Activated naive CD8-positive, alpha-beta T cell treated with anti-CD3 and anti-CD28 coated beads, Interleukin-2, amount 10 ng/mL, durations not matched to agents 7 days and 5 days (primary cell): Measurements from ENCODE around the gene DIABLO. TPM values are rescaled to one million over a fixed set of nuclear protein-coding genes. Genes with fewer than 3 reads are reported as not detected.
"Not testable (repeated sequence)": the region's sequence is repeated elsewhere in the genome, so short reads cannot be mapped to it uniquely, and the experiment has no call there.

Source experiments
- ATAC-seq: fragments of 150-1000 bp; cut with Tn5 transposase; one replicate; pipeline ENCODE4 v1.10.0; 2021; ENCODE audit warnings: low read depth, moderate library complexity
- POLR2A ChIA-PET: fragments of 350-600 bp; sonication (Branson Sonifier 250); formaldehyde crosslinking; loops from one replicate; lab custom pipeline; 2021; ENCODE audit warnings: antibody characterized with exemption; lab: Charles Lee
- DNase-seq: peaks from one replicate; pipeline ENCODE4 v3.0.0; 2021
- H3K27ac Mint-ChIP-seq: one replicate; pipeline ENCODE4 v1.8.0; 2022; ENCODE audit warnings: mild to moderate bottlenecking, mixed read lengths
- H3K27me3 Mint-ChIP-seq: one replicate; pipeline ENCODE4 v1.8.0; 2022; ENCODE audit warnings: mild to moderate bottlenecking, moderate library complexity, mixed read lengths
- H3K36me3 Mint-ChIP-seq: one replicate; pipeline ENCODE4 v1.8.0; 2021; ENCODE audit warnings: mild to moderate bottlenecking, mixed read lengths
- H3K4me1 Mint-ChIP-seq: one replicate; pipeline ENCODE4 v1.8.0; 2021; ENCODE audit warnings: mixed read lengths
- H3K4me3 Mint-ChIP-seq: one replicate; pipeline ENCODE4 v1.8.0; 2022; ENCODE audit warnings: mild to moderate bottlenecking, moderate library complexity, mixed read lengths
- H3K9me3 Mint-ChIP-seq: one replicate; pipeline ENCODE4 v1.8.0; 2021; ENCODE audit warnings: mixed read lengths
- total RNA-seq, 2 experiments: library from RNA; stranded (reverse); gene quantifications; one replicate each; pipeline ENCODE4 v1.2.3, GENCODE V29; 2021

DIABLO gene
- 10 to 100 TPM; 44.4 to 45.5 TPM for total RNA-seq

GRCh38 chr12:122225683-122226365 lies at the start of gene DIABLO:
TSS of gene DIABLO (minus strand) at chr12:122226052. CDS start at chr12:122226014, 38 bp downstream.
- peaks cover 35% of the 10 kb centered on the region for H3K4me1 Mint-ChIP-seq
- H3K4me3 Mint-ChIP-seq = peak within 1 kb of the TSS; percentile 89
- H3K9me3 Mint-ChIP-seq = no peaks in the 10 kb centered on the region
- peak within 1 kb of the TSS; percentile 93 for H3K27ac Mint-ChIP-seq
- H3K27me3 Mint-ChIP-seq = no peaks in the 10 kb centered on the region
- peak; percentile 94 for ATAC-seq
- DNase-seq = peak; percentile 100
- POLR2A ChIA-PET = interaction anchor here (0.6 to 2.8 kb wide), 11 partner anchors 8 to 1938 kb away, joined by 3 to 11 read pairs (median 4); partner anchors contain the start of genes B3GNT4, KNTC1, MLXIP and RSRC2
- H3K36me3 Mint-ChIP-seq = peaks cover 7% of the 10 kb centered on the region

- Mint-ChIP-seq H3K9me3 (no peaks in the 10 kb centered on the region), H3K36me3 (peaks cover 8% of the 10 kb centered on the region), H3K27me3 (no peaks in the 10 kb centered on the region), H3K27ac (no peak overlapping the region), H3K4me3 (no peak overlapping the region), H3K4me1 (no peaks in the 10 kb centered on the region)
- DNase-seq (no peak), ATAC-seq (no peak)
- POLR2A ChIA-PET = no interaction called here
Measured at GRCh38 chr12:122275459-122275858, 49.6 kb upstream of the DIABLO start.

DNA sequence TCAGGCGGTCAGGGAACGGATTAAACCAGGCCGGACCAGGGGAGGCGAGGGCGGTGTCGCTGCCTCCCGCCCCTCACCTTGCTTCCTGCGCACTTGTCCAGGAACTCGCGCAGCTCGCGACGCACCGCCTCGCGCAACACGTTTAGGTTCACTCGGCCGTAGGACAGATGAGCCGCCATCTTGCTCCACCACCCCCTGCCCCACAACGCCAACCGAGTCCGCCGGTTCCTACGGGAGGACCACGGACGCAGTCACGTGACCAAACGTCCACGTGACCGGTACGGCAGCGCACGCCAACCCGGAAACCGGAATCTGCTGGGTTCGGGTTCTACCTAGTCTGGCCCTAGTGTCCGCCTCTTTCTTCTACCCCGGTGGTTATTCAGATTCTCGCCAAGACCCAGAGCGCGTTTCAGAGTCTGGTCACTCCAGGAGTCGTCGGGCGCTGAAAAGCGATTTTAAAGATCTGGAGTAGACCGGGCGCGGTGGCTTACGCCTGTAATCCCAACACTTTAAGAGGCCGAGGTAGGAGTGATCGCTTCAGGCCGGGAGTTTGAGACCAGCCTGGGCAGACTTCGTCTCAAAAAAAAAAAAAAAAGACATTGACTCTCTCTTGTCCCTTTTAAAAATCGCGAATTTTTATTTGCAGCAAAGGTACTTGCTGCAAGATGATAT lies 40.5 kb upstream of the DIABLO start, which contains the start of gene VPS33A:
VPS33A (minus strand) TSS at position 265 of the 672 bp plus-strand sequence; CDS start at position 179, 86 bp downstream.
- peak; percentile 89 for ATAC-seq
- peak; percentile 95 for DNase-seq
- peaks cover 2% of the 10 kb centered on the region for H3K36me3 Mint-ChIP-seq
- no peaks in the 10 kb centered on the region for H3K9me3 Mint-ChIP-seq
- peaks cover 20% of the 10 kb centered on the region for H3K4me1 Mint-ChIP-seq
- H3K27ac Mint-ChIP-seq = peak within 1 kb of the TSS; percentile 97
- H3K4me3 Mint-ChIP-seq = peak within 1 kb of the TSS; percentile 93
- H3K27me3 Mint-ChIP-seq = no peaks in the 10 kb centered on the region
- POLR2A ChIA-PET = interaction anchor here (0.6 to 1.4 kb wide), 10 partner anchors 12 to 244 kb away, joined by 3 to 7 read pairs (median 4); partner anchors contain the start of genes B3GNT4 and DIABLO

- peak; percentile 41 for ATAC-seq
- POLR2A ChIA-PET = interaction anchor here (1.0 to 1.4 kb wide), 2 partner anchors 20 to 40 kb away, joined by 4 to 7 read pairs; partner anchors contain the start of gene DIABLO
- DNase-seq = no peak
- H3K4me1 Mint-ChIP-seq = peaks cover 20% of the 10 kb centered on the region
- no peaks in the 10 kb centered on the region for H3K27me3 Mint-ChIP-seq
- peak overlapping the region; percentile 93 for H3K4me3 Mint-ChIP-seq
- H3K9me3 Mint-ChIP-seq = no peaks in the 10 kb centered on the region
- peak overlapping the region; percentile 97 for H3K27ac Mint-ChIP-seq
- H3K36me3 Mint-ChIP-seq = peaks cover 7% of the 10 kb centered on the region
Measured at GRCh38 chr12:122265886-122266229, 40.0 kb upstream of the DIABLO start.

GRCh38 chr12:122265476-122265875 lies 39.6 kb upstream of the DIABLO start:
- H3K27me3 Mint-ChIP-seq = no peaks in the 10 kb centered on the region
- peaks cover 20% of the 10 kb centered on the region for H3K4me1 Mint-ChIP-seq
- peaks cover 8% of the 10 kb centered on the region for H3K36me3 Mint-ChIP-seq
- POLR2A ChIA-PET = interaction anchor here (1.0 to 1.4 kb wide), 2 partner anchors 20 to 40 kb away, joined by 4 to 7 read pairs; partner anchors contain the start of gene DIABLO
- ATAC-seq (no peak), DNase-seq (no peak)
- peak overlapping the region; percentile 93 for H3K4me3 Mint-ChIP-seq
- no peaks in the 10 kb centered on the region for H3K9me3 Mint-ChIP-seq
- peak overlapping the region; percentile 97 for H3K27ac Mint-ChIP-seq

DNA sequence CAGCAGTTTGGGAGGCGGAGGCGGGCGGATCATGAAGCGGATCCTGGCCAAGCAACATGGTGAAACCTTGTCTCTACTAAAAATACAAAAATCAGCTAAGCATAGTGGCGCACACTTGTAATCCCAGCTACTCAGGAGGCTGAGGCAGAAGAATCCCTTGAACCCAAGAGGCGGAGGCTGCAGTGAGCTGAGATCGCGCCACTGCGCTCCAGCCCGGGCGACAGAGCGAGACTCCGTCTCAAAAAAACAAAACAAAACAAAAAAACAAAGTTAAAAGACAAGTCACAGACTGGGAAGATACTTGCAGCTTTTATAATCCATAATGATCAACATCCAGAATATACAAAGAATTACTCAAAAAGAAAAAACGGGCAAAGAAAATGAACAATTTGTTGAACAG lies 34.9 kb upstream of the DIABLO start:
- not testable (repeated sequence) for H3K27me3 Mint-ChIP-seq, ATAC-seq, H3K27ac Mint-ChIP-seq, H3K9me3 Mint-ChIP-seq, DNase-seq, H3K4me3 Mint-ChIP-seq
- Mint-ChIP-seq H3K4me1 (peaks cover 14% of the 10 kb centered on the region), H3K36me3 (peaks cover 17% of the 10 kb centered on the region)
- POLR2A ChIA-PET = interaction anchor here (0.7 to 1.0 kb wide), 2 partner anchors 18 to 59 kb away, joined by 4 read pairs; no protein-coding TSS in a partner anchor

GRCh38 chr12:122258939-122259338 lies 33.1 kb upstream of the DIABLO start:
- ATAC-seq, H3K4me3 Mint-ChIP-seq, POLR2A ChIA-PET, H3K27ac Mint-ChIP-seq, H3K4me1 Mint-ChIP-seq, DNase-seq, H3K9me3 Mint-ChIP-seq, H3K27me3 Mint-ChIP-seq: not testable (repeated sequence)
- H3K36me3 Mint-ChIP-seq = peaks cover 20% of the 10 kb centered on the region

- H3K4me1 Mint-ChIP-seq, ATAC-seq, DNase-seq, H3K4me3 Mint-ChIP-seq, H3K27ac Mint-ChIP-seq, H3K9me3 Mint-ChIP-seq, POLR2A ChIA-PET, H3K27me3 Mint-ChIP-seq: not testable (repeated sequence)
- H3K36me3 Mint-ChIP-seq = peaks cover 20% of the 10 kb centered on the region
Measured at GRCh38 chr12:122258462-122258861, 32.6 kb upstream of the DIABLO start.

- peaks cover 3% of the 10 kb centered on the region for H3K4me1 Mint-ChIP-seq
- POLR2A ChIA-PET = no interaction called here
- peaks cover 16% of the 10 kb centered on the region for H3K36me3 Mint-ChIP-seq
- DNase-seq (no peak), ATAC-seq (no peak)
- no peak overlapping the region for H3K4me3 Mint-ChIP-seq
- H3K9me3 Mint-ChIP-seq = no peaks in the 10 kb centered on the region
- no peak overlapping the region for H3K27ac Mint-ChIP-seq
- H3K27me3 Mint-ChIP-seq = no peaks in the 10 kb centered on the region
Measured at GRCh38 chr12:122250536-122250935, 24.7 kb upstream of the DIABLO start.

- no peak overlapping the region for H3K4me3 Mint-ChIP-seq
- no peaks in the 10 kb centered on the region for H3K27me3 Mint-ChIP-seq
- DNase-seq = no peak
- POLR2A ChIA-PET = no interaction called here
- no peak overlapping the region for H3K27ac Mint-ChIP-seq
- H3K9me3 Mint-ChIP-seq = no peaks in the 10 kb centered on the region
- peaks cover 15% of the 10 kb centered on the region for H3K36me3 Mint-ChIP-seq
- ATAC-seq = no peak
- peaks cover 3% of the 10 kb centered on the region for H3K4me1 Mint-ChIP-seq
Measured at GRCh38 chr12:122250047-122250446, 24.2 kb upstream of the DIABLO start.

GRCh38 chr12:122245553-122245952 lies 19.7 kb upstream of the DIABLO start:
- no peaks in the 10 kb centered on the region for H3K9me3 Mint-ChIP-seq
- no peak for DNase-seq
- POLR2A ChIA-PET = interaction anchor here (1.0 to 1.7 kb wide), 2 partner anchors 19 to 20 kb away, joined by 4 to 10 read pairs; partner anchors contain the start of gene DIABLO
- H3K4me3 Mint-ChIP-seq = no peak overlapping the region
- H3K27ac Mint-ChIP-seq = no peak overlapping the region
- peaks cover 17% of the 10 kb centered on the region for H3K36me3 Mint-ChIP-seq
- ATAC-seq = no peak
- peaks cover 14% of the 10 kb centered on the region for H3K4me1 Mint-ChIP-seq
- H3K27me3 Mint-ChIP-seq = no peaks in the 10 kb centered on the region

DNA sequence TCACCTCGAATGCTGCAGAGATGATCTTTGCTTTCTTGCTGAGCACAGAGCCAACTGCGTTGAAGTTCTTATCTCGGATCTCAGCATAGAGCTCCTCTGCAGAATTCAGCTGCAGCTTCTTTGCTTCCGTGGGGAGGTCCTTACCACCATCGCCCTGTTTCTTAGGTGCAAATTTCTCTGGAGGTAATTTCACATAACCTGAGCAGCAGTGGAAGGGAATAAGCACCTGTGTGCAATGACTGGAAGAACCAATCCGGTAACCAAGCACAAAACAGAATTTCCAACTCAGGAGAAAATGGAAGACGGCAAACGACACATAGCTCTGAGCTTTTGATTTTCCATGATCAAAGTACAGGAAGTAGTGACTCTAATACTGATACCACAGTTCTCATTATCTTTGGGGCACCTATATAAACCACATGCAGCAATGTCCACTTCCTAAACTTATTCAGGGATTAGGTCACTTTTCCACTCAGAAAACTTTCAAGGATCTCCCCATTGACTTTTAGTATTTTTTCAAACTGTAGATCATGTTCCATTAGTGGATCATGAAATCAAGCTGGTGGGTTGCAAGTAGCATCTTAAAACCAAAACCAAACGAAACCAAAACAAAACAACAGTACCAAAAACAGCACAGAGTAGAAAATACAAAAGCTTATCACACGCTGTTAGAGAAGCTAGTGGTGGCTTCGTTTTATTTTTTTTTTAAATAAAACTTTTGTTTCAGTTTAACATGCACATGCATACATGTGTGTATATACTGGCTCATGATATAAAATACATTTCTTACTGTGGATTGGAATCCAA lies 18.9 kb upstream of the DIABLO start:
- DNase-seq = no peak
- H3K27me3 Mint-ChIP-seq = no peaks in the 10 kb centered on the region
- peaks cover 14% of the 10 kb centered on the region for H3K4me1 Mint-ChIP-seq
- peak overlapping the region; percentile 61 for H3K4me3 Mint-ChIP-seq
- peaks cover 22% of the 10 kb centered on the region for H3K36me3 Mint-ChIP-seq
- H3K27ac Mint-ChIP-seq = peak overlapping the region; percentile 81
- POLR2A ChIA-PET = interaction anchor here (0.6 to 1.7 kb wide), 3 partner anchors 18 to 172 kb away, joined by 3 to 10 read pairs (median 4); partner anchors contain the start of gene DIABLO
- peak; percentile 60 for ATAC-seq
- H3K9me3 Mint-ChIP-seq = no peaks in the 10 kb centered on the region
